WERI-Rb-1 (cell line): ENCODE data around the gene RET.

Experiments used
- DNase-seq: peaks from one replicate; pipeline ENCODE4 v3.0.0-alpha.2; 2020
- H3K27ac ChIP-seq: fragments of 250-450 bp; sonication (Bioruptor Pico); 2 replicates; pipeline ENCODE4 v1.5.1; 2020; ENCODE audit warnings: mild to moderate bottlenecking, moderate library complexity
- H3K27me3 ChIP-seq: fragments of 250-450 bp; sonication (Bioruptor Pico); 2 replicates; pipeline ENCODE4 v1.5.1; 2021; ENCODE audit warnings: mild to moderate bottlenecking, low read depth, moderate library complexity; ENCODE audit not compliant: insufficient read depth, severe bottlenecking
- H3K36me3 ChIP-seq: fragments of 250-450 bp; sonication (Bioruptor Pico); 2 replicates; pipeline ENCODE4 v1.5.1; 2020; ENCODE audit warnings: mild to moderate bottlenecking, moderate library complexity
- H3K4me3 ChIP-seq: 2 replicates; pipeline ENCODE4 v1.5.1; 2011; ENCODE audit warnings: low read depth, mild to moderate bottlenecking, control low read depth, low read length
- H3K9me3 ChIP-seq: fragments of 250-450 bp; sonication (Bioruptor Pico); 2 replicates; pipeline ENCODE4 v1.5.1; 2021; ENCODE audit warnings: mild to moderate bottlenecking, moderate library complexity; ENCODE audit not compliant: severe bottlenecking
- TF ChIP-seq, protein P1 (sequence below): IDR thresholded peaks from 2 replicates; pipeline ENCODE4 v1.5.1; 2011; ENCODE audit warnings: low read depth, mild to moderate bottlenecking, control low read depth, inconsistent platforms, low read length

RET gene

DNA sequence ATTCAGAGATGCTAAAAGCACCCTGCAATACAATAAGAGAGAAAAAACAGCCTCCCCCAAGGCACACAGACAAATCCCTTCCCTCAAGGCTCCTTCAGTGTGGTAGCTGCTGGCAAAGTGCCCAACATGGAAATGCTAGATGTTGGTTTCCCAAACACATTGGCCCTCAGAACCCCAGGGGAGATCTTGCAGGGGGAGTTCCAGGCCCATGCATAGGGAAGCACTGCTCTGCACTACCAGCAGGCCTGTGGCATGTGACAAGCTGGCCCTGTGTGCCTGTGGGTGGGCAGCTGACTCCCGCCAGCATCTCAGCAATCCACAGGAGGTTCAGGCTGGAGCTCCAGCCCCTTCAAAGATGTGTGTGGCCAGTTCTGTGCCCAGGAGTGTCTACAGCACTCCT, 44.6 kb downstream of the RET start:
- Histone ChIP-seq H3K27ac (no peak overlapping the region), H3K9me3 (no peaks in the 10 kb centered on the region), H3K27me3 (peaks cover 83% of the 10 kb centered on the region)

DNA sequence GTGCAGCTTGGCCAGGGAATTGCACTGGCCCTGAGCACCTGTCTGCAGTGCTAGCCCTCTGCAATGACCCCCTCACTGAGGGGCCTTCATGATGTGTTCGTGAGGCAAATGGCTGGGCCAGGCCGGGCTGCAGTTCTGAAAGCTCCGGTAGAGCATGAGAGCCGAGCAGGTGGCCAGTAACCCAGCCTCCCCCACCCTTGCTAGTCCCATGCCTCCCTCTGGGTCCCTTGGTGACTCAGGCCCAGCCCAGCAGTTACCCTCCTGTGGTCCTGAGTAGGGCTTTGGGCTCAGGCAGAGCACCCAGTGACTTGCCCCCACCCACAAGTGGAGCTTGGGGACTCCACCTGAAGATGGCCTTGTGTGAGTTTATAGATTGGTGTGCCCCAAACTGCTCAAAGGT, 45.2 kb downstream of the RET start:
- no peaks in the 10 kb centered on the region for H3K9me3 ChIP-seq
- TF ChIP-seq, protein P1, sequence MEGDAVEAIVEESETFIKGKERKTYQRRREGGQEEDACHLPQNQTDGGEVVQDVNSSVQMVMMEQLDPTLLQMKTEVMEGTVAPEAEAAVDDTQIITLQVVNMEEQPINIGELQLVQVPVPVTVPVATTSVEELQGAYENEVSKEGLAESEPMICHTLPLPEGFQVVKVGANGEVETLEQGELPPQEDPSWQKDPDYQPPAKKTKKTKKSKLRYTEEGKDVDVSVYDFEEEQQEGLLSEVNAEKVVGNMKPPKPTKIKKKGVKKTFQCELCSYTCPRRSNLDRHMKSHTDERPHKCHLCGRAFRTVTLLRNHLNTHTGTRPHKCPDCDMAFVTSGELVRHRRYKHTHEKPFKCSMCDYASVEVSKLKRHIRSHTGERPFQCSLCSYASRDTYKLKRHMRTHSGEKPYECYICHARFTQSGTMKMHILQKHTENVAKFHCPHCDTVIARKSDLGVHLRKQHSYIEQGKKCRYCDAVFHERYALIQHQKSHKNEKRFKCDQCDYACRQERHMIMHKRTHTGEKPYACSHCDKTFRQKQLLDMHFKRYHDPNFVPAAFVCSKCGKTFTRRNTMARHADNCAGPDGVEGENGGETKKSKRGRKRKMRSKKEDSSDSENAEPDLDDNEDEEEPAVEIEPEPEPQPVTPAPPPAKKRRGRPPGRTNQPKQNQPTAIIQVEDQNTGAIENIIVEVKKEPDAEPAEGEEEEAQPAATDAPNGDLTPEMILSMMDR, result no peak
- H3K4me3 ChIP-seq, result no peak overlapping the region
- no peaks in the 10 kb centered on the region for H3K36me3 ChIP-seq
- DNase-seq, result peak; percentile 0
- H3K27ac ChIP-seq, result no peak overlapping the region
- peaks cover 83% of the 10 kb centered on the region for H3K27me3 ChIP-seq

More for the DNA sequence above, 44.6 kb downstream of the RET start:
- Histone ChIP-seq H3K36me3 (no peaks in the 10 kb centered on the region), H3K4me3 (no peak overlapping the region)
- TF ChIP-seq, protein P1, result no peak
- DNase-seq, result no peak

DNA sequence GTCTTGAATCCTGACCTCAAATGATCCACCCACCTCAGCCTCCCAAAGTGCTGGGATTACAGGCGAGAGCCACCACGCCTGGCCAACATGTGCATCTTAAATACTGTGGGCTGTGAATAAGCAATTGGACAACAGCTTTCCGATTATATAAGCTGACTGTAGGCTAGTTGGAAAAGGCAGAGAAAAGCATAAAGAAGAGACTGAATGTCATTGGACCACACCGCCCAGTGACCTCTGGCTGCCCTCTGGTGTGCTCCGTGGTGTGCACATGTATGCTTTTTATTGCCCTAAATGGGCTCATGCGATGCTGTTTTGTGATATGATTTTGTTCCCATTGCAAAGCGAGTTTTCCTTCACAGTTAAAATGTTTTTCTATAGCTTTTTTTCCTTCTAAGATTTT, 46.0 kb downstream of the RET start:
- TF ChIP-seq, protein P1, result no peak
- Histone ChIP-seq H3K4me3 (no peak overlapping the region), H3K27ac (no peak overlapping the region), H3K36me3 (no peaks in the 10 kb centered on the region), H3K9me3 (no peaks in the 10 kb centered on the region), H3K27me3 (peaks cover 83% of the 10 kb centered on the region)
- DNase-seq, result no peak

DNA sequence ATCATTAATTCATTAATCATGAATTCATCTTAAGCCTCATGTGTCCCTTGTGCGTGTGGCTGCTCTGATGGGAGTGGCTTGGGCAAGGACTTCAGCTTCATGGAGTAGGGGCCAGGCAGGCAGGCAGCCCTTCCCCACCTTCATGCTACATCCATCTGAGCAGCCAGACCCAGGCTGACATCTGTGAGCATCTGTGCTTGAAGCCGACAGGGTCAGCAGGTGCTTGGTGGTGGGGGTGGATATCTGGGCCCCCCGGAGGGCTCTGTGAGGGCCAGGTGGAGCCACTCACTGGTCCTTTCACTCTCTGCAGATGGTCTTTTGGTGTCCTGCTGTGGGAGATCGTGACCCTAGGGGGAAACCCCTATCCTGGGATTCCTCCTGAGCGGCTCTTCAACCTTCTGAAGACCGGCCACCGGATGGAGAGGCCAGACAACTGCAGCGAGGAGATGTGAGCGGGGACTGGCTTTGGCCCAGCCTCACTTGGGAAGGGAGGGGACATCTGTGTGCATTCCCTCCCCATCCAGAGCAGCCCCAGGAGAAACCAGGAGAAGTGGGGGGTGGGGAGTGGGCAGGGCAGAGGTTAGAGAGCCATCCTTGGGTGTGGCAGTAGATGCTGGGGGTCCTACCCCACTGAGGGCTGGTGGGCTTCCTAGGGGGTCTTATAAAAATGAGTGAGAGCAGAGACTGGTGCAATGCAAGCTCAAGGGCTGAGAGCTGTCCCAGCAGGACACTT, 46.7 kb downstream of the RET start:
- Histone ChIP-seq H3K36me3 (no peaks in the 10 kb centered on the region), H3K27me3 (peaks cover 83% of the 10 kb centered on the region), H3K4me3 (no peak overlapping the region), H3K9me3 (no peaks in the 10 kb centered on the region), H3K27ac (no peak overlapping the region)
- DNase-seq, result peak; percentile 3
- TF ChIP-seq, protein P1, result no peak

DNA sequence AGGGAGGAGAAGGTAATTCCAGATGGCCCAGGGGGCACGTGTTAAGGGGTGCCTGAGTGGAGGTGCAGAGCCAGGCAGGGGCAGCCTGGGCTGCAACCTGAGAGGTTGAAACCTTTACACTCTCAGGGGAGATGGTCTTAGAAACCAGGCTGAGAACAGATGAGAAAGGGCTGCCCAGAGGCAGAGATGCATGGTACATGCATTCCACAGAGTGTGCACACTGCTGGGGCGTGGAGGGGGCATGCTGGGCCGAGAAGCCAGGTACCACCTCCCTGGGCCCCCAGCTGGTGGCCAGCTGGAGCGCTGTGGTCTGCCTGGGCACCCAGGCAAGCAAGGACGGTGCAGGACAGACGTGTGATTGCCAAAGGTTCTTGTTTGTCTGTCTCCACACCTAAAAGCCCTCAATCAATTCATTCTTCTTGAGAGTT, 47.2 kb downstream of the RET start:
- Histone ChIP-seq H3K36me3 (no peaks in the 10 kb centered on the region), H3K9me3 (no peaks in the 10 kb centered on the region), H3K27ac (no peak overlapping the region), H3K27me3 (peaks cover 82% of the 10 kb centered on the region), H3K4me3 (no peak overlapping the region)
- TF ChIP-seq, protein P1, result no peak
- DNase-seq, result peak; percentile 0
